ENCODE measurements around the gene CD28. TPM values are rescaled to one million over a fixed set of nuclear protein-coding genes. Genes with fewer than 3 reads are reported as not detected.

Gene CD28
- total RNA-seq (2011; cell fraction: chromatin; rRNA removed; ENCODE audit: low replicate concordance) = not detected in 2 replicates
- total RNA-seq (2011; cell fraction: nucleolus; rRNA removed) = not detected in 2 replicates
- total RNA-seq (2011; cell fraction: nucleoplasm; rRNA removed) = not detected in 2 replicates
- not detected in 2 replicates for total RNA-seq (2014; rRNA removed)
- not detected in 2 replicates for total RNA-seq (2014; rRNA removed; fragmentation: Illumina TruSeq; extraction: Trizol)
- total RNA-seq (2015; rRNA removed; fragmentation: Illumina TruSeq; extraction: Trizol) = not detected in 2 replicates
- total RNA-seq (2021) = 0.11 TPM in 2 replicates
- polyA plus RNA-seq (2011; rRNA removed) = not detected in 2 replicates
- not detected in 2 replicates for polyA plus RNA-seq (2011; cell fraction: cytosol; rRNA removed)
- not detected in 2 replicates for polyA plus RNA-seq (2011; cell fraction: nucleus; rRNA removed)
- polyA plus RNA-seq (2012) = not detected in 2 replicates
- polyA plus RNA-seq (2014; fragmentation: Illumina TruSeq; extraction: Trizol) = not detected in 2 replicates
- polyA plus RNA-seq (2014; fragmentation: Nextera tagmentation; extraction: Ambion mirVana) = under 1 TPM in 1 of 2 experiments, not detected in 1; 0.01 TPM
- polyA plus RNA-seq (2014; rRNA removed) = not detected in 2 replicates
- not detected in 2 replicates for polyA minus RNA-seq (2011; rRNA and poly(A)+ RNA removed)
- polyA minus RNA-seq (2011; cell fraction: cytosol; rRNA and poly(A)+ RNA removed) = not detected in 2 replicates
- not detected in 2 replicates for polyA minus RNA-seq (2011; cell fraction: nucleus; rRNA and poly(A)+ RNA removed)
- percentile 3 among the genes with signal in this experiment for Bru-seq, nascent RNA
- BruChase-seq, experiment 1, labeled RNA remaining after a 2-hour chase = not detected
- percentile 3 among the genes with signal in this experiment for BruChase-seq, experiment 2, labeled RNA remaining after a 6-hour chase
- long read RNA-seq, experiment 1 = 0 reads
- long read RNA-seq, experiment 2 = 0 reads
- long read RNA-seq, experiment 3 = 0 reads

DNA sequence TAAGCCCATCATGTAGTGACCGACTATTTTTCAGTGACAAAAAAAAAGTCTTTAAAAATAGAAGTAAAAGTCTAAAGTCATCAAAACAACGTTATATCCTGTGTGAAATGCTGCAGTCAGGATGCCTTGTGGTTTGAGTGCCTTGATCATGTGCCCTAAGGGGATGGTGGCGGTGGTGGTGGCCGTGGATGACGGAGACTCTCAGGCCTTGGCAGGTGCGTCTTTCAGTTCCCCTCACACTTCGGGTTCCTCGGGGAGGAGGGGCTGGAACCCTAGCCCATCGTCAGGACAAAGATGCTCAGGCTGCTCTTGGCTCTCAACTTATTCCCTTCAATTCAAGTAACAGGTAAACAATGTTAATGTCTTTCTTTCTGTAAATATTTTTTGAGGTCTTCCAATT lies at the start of gene CD28:
Gene CD28, plus strand, starts transcription at position 237 of the 400 bp plus-strand sequence. Its CDS starts 58 bp downstream, at position 295.
- Histone ChIP-seq H3K79me2 (ENCODE audit: control insufficient read depth, insufficient read depth, low read length) (no peaks in the 10 kb centered on the region), H3K4me3 (no peak within 1 kb of the TSS), H3K4me1 (replicated peaks in 1 of 2; ENCODE audit: control insufficient read depth in 2 of 2, insufficient read depth in 2 of 2, low read length in 2 of 2) (no peaks in the 10 kb centered on the region), H3K4me2 (ENCODE audit: insufficient read depth, low read length) (no peak within 1 kb of the TSS), H3K9me3 (replicated peaks; ENCODE audit: control insufficient read depth, insufficient read depth, low read depth, low read length) (no peaks in the 10 kb centered on the region), H4K20me1 (replicated peaks; ENCODE audit: control insufficient read depth, insufficient read depth, low read length) (no peaks in the 10 kb centered on the region), H3K27ac (ENCODE audit: extremely low read depth, low read depth, low read length) (no peak within 1 kb of the TSS), H2AFZ (ENCODE audit: low read depth, low read length) (no peak within 1 kb of the TSS), H3K36me3 (ENCODE audit: control insufficient read depth, insufficient read depth, low read length) (no peaks in the 10 kb centered on the region), H3K27me3 (ENCODE audit: control insufficient read depth in 2 of 2, insufficient read depth in 2 of 2, low read length in 2 of 2) (no peaks in the 10 kb centered on the region; a peak in 1 of 5 replicates), H3K9me1 (ENCODE audit: control insufficient read depth, insufficient read depth, low read length) (no peaks in the 10 kb centered on the region), H3K9ac (ENCODE audit: insufficient read depth in 1 of 2, low read depth in 2 of 2, low read length in 2 of 2) (no peak within 1 kb of the TSS)
- TF ChIP-seq ELF2 (CRISPR knock-in tag; IDR thresholded peaks at IDR 0.05) = no peak
- TF ChIP-seq MGA (IDR thresholded peaks at IDR 0.05) = no peak
- TF ChIP-seq GMEB1 (CRISPR knock-in tag; IDR thresholded peaks at IDR 0.05) = no peak
- TF ChIP-seq ZNF134 (CRISPR knock-in tag; conservative IDR thresholded peaks at IDR 0.05) = no peak
- no peak for TF ChIP-seq NR2F6 (CRISPR knock-in tag; IDR thresholded peaks at IDR 0.05)
- CTCF ChIA-PET (ENCODE audit: low intra/inter-chr PET ratio) = no interaction called here
- FAIRE-seq (no peak), ATAC-seq (no peak), DNase-seq (ENCODE audit: extremely low read depth in 1 of 4, low spot score in 3 of 4) (no peak)
- intact Hi-C loops (cut with micrococcal nuclease) (no loop called here), in situ Hi-C loops (cut with MboI) (no loop called here)
- 5% methylated on average over 9 of the region's 9 CpGs for WGBS (ENCODE audit: insufficient coverage, low coverage, missing lambda C conversion rate)
- POLR2A ChIA-PET = no interaction called here
- BruUV-seq (replicated peaks) = no TSS peak

All from K562 (cell line).